Activated gamma-delta T cell treated with Interleukin-2 at 50 U/mL for 16 hours (primary cell): ENCODE results near the gene MDK.

ENCODE experiments used
- DNase-seq: peaks from one replicate; pipeline ENCODE4 v3.0.0-alpha.2; 2020

The MDK gene, protein sequence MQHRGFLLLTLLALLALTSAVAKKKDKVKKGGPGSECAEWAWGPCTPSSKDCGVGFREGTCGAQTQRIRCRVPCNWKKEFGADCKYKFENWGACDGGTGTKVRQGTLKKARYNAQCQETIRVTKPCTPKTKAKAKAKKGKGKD

DNA sequence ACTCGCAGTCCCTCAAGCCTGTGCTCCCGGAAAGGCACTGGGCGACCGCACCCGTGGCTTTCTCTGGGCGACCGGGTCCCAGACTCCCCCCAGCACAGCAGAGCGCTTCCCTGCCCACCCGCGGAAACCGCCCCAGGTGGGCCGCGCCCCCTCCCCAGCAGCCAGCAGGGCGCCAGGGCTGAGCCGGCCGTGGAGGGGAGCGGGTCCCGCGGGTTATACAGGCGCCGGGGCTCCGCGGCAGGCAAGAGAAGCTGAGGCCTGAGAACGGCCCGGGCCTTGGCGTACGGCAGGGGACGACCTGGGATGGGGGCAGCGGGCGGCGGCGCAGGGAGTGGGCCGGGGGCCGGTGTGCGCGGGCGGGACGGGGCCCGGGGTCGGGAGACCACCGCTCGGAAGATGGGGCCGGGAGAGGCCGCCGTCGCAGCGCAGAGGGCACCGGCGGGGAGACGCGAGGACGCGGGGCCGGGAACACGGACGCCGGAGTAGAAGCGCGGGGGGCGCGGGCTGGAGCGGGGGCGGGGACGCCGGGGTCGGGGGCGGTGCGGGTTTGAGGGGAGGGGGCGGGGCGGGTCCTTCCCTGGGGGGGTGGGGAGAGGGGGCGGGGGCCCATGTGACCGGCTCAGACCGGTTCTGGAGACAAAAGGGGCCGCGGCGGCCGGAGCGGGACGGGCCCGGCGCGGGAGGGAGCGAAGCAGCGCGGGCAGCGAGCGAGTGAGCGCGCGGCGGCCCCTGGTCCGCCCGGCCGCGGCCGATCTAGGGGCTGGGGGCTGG is at the start of gene MDK:
MDK (plus strand) TSS at position 622 of the 771 bp plus-strand sequence. CDS start 389 bp downstream, outside the sequence.
- DNase-seq = no peak

DNA sequence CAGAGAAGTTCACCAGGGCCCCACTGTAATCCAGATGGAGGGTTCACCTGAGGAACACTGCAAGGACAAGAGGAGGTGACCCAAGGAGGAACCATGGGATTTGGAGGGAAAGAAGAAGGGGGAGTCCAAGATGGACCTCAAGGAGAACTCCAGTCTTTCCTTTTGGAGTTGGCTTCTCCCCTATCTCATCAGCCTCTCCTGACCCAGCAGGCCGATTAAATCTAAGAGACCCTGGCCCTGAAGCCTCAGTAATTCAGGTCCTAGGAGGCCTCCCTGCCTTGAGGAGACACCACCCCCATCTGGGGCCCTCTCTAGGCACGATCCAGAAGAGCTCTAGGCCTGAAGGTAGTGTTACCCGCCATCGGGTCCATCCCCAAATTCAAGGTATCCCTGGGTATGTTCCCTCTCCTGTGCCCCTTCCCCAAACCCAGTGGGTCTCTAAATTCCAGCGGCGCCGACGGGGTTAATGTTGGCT is 49.3 kb upstream of the MDK start:
- no peak for DNase-seq

DNA sequence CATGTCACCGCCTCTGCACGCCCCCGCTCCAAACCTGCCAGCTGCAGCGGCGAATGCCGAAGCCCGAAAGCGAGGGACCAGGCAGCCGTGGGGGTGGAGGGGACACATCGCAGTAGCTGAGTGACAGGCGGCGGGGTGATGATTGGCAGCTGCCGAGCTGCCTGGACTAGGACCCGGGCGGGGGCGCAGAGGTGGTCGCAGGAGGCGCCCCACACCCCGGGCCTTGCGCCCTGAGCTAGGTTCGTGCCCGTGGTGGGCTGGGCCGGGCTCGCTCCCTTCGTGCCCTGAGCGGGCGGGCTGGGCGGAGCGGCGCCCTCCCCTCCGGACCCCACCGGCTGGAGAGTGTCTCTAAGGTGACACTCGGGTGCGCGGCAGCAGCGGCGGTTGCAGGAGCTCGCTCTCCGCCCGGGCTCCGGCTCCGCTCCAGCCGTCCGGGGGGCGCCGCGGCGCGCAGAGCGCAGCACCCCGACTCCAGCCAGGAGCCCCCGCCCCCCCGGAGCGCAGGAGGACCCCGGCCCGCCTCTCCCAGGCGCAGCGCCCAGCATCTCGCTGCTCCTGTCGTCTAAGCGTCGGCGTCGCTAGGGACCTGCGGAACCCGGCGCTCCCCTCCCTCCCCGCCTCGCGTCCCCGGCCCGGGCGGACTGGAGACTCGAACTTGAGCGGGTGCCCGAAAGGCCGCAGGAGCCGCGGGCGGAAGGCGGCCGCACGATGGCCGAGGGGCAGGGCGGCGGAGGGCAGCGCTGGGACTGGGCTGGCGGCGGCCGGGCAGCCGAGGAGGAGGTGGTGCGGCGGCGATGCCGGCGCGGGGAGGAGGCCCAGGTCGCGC is 48.7 kb upstream of the MDK start:
- peak; percentile 23 for DNase-seq

DNA sequence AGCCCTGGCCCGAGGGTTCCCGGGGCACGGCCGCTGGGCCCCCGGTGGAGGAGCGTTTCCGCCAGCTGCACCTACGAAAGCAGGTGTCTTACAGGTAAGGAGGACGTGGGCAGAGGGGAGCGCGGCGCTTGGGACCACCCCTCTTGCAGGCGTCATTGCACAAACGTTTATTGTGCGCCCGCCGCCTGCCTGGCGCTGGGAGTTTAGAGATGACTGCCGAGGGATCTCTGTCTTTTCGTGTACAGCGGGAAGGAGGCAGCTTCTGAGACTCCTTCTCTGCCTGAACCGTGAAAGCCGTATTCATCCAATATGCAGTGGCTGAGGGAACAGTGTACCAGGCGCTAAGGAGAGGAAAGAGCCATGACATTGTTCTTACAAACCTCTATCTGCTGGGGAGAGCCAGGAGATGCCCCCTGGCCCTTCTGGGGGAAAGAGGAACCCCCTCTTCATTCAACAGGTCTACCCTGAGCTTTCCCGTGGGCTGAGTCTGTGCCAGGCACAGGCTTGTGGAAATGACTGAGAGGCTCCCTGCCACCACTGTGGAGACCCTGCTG is 48.0 kb upstream of the MDK start:
- no peak for DNase-seq

DNA sequence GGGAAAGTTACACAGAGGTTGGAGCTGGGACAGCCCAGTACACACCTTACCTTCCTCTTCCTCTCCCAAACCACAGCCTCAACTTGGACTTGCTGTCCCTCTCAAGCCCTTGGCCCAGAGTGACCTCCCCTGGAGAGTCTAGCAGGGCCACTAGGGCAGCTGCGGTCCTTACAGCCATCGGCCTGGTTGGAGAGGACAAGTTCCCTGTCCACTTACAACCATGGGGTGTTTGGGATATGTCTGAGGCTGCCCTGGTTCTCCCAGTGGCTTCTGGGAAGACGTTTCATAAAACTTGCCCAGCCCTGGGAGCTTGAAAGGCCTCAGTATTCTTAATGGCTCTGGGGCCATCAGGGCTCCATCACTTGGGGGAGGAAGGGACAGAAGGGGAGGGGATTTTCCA is 47.3 kb upstream of the MDK start:
- DNase-seq = no peak

DNA sequence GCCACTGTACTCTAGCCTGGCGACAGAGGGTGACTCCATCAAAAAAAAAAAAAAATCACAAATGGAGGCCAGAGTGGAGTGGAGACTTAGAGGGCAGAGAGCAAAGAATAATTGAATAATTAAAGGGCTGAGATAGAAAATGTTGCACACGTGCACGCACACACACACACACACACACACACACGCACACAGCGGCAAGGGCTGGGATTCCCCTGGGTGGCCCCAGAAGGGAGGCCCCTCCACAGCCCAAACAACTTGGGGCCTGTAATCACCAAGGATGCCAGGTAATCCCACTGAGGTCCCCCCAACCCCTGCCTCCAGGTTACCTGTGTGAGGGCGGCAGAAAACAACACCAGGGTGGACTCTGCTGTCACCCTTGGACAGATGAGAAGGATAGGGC is 46.2 kb upstream of the MDK start:
- DNase-seq = no peak

DNA sequence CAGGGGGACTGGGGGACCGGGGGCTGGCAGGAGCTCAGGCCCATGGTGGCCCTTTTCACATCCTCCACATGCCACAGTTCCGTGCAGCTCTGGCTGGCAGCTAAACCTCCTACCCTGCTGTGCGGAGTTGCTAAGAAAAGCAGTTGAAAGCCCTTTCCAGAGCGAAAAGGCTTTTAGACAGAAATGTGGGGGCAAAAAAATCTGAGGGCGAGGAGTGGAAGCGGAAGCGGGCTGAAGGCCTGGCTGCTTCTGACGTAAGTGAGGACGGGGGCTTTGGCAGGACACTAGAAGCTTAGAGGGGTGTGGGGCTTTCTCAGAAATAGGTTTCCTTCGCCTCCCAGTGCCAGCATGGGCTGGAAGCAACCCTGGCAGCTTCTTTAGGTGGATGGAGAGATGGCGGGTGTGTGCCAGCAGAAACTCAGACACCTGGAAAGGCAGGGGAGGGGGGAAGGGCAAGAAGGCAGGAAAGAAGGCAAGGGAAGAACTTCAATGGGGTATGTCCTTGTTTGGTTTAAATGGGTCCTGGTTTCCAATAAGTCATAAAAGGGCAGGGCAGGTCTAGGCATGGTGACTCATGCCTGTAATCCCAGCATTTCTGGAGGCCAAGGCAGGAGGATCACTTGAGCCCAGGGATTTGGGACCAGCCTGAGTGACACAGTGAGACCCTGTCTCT is 45.4 kb upstream of the MDK start:
- DNase-seq = no peak

DNA sequence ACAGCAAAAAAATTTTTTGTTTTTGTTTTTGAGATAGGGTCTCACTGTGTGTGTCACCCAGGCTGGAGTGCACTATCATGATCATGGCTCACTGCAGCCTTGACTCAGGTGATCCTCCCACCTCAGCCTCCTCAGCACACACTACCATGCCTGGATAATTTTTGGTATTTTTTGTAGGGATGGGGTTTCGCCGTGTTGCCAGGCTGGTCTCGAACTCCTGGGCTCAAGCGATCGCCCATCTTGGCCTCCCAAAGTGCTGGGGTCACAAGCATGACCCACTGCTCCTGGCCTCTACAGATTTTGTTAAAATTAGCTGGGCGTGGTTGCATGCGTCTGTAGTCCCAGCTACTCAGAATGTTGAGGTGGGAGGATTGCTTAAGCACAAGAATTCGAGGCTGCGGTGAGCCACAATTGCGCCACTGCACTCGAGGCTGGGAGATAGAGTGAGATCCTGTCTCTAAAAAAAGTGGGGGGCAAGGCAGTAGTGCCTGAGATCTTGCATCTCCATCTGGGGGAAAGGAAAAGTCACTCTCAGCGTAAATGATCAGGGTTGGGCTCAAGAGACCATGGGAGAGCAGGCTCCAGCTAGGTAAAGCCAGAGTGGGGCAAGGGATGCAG is 44.8 kb upstream of the MDK start:
- DNase-seq = no peak

DNA sequence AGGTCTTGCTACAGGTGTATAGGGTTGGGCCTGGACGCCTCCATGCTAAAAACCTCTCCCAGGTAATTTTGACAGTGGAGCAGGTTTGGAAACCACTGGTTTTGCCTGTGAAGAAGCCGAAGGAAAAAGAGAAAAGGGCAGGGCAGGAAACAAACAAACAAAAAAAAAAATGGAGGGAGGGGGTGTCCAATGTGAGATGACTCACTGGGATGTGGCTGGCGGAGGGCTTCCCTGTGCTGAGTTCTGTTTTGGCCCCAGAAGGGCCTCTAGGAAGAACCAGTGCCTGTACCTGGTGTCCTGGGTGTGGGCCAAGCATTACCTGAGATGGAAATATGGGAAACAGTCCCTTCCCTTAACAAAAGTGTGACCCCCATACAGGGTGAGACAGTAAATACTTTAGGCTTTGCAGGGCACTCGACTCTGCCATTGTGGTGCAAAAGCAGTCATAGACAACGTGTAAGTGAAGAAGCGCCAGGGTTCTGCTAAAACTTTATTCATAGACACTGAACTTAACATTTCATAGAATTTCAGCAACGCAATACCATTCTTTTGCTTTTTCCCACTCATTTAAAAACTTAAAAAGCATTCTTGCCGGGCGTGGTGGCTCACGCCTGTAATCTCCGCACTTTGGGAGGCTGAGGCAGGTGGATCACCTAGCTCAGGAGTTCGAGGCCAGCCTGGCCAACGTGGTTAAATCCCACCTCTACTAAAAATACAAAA is 43.7 kb upstream of the MDK start:
- DNase-seq = no peak

DNA sequence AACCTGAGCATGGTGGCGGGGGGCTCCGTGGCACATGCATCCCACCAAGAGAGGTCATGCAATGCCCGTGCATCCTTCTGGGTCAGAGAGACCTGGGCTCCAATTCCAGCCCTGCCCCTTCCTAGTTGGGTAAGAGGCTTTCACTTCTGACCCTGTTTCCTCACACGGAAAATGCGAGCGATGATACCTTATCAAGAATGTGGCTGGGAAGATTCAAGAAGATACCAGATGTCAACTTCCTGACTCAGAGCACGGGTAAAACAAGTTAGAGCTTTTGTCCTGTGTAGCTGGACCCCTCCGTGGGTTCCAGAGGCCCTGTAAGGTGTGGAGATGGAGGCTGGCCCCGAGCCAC is 42.9 kb upstream of the MDK start:
- no peak for DNase-seq

DNA sequence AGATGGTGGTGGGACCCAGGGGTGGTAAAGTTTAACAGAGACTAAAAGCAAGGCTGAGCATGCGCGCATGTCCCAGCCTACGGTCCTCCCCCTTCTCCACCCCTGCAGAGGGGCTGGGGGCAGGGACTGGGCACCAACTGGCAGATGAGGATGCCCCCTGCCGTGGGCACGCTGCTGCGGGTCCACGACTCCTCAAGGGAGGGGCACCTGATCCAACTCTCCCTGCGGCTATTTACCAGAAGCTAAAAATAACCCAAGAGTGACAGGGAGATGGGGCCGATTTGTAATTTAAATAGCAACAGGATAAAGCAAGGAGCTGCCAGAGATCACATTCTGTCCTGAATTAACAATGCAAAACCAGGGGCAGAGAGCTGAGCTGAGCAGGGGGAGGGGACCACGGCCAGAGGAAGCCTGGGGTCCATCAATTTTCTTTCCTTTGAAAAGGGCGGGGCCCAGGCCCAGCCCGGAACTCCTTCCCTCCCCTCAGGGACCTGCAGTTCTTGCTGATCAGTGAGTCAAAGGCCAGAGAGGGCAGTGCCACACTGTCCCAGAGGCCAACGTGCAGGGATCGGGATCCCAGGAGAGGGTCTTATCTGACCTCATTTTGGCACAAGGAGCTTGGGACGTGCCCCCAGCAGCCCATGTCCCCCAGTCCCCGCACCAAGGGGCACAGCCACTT is 42.3 kb upstream of the MDK start:
- no peak for DNase-seq

DNA sequence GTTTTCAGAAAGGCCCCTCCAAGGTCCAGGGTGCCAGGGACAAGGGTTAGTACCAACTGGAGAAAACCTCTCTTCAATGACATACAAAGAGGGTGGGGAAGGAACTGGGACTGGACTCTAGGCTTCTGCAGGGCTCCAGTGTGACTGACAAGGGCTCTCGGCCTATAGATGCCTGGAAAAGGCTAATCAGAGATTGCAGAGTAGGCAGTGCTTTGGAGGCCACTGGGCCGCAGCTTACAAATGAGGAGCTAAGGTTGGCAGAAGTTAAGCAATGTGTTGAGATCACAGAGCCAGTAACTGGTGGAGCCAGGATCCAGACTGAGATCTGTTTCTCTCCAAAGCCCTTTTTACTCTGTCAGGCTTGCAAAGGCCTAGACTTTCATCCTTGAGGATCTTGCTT is 41.7 kb upstream of the MDK start:
- DNase-seq = no peak

DNA sequence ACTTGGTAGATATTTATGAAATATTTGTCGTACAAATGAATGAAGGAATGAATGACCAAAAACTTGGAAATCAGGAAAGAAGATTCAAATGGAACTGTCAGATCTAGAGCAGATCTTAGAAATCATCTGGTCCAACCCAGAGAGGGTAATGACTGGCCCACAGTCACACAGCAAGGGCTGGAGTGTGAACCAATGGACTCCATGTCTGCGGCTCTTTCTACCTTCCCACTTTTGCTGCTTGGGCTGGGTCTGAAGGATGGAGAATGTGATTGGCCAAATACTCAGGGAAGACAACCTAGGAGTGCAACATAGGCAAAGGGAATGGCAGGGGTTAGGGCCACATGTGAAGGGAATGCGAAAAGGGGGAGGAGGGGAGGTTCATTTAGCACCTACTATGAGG is 40.0 kb upstream of the MDK start:
- DNase-seq = no peak

DNA sequence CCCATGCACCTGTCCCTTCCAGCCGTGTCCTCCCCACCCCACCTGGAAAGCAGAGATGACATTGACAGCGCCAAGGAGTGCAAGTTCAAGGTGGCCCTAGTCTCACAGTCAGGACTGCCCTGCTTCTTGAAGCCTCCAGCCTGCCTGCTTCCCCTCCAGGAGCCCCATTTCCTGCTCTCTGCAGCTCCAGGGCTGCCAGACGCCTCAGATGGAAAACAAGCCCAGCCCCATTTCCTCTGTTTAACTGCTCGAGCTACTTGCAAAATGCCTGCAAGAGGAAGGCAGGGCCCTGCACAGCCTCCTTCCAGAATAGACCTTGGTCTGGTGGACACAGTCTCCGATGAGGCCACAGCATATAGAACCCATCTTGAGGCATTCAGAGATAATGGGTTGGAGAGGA is 39.2 kb upstream of the MDK start:
- DNase-seq = no peak

DNA sequence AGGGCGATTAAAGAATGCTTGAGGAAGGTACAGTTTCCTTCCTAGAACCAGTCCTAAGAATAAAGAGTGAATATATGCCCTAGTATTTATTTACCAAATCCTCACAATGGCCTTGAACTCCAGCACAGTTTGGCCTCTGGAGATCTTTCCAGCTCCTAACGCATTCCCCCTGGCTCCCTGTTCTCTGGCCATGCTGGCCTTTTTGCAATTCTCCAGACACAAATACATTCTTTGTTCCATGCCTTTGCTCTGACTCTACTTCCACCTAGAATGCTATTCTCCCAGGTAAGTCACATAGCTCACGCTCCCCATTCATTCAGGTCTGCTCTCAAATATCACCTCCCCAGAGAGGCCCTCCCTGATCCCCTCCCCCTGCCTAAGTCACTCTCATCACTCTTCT is 37.9 kb upstream of the MDK start:
- no peak for DNase-seq

DNA sequence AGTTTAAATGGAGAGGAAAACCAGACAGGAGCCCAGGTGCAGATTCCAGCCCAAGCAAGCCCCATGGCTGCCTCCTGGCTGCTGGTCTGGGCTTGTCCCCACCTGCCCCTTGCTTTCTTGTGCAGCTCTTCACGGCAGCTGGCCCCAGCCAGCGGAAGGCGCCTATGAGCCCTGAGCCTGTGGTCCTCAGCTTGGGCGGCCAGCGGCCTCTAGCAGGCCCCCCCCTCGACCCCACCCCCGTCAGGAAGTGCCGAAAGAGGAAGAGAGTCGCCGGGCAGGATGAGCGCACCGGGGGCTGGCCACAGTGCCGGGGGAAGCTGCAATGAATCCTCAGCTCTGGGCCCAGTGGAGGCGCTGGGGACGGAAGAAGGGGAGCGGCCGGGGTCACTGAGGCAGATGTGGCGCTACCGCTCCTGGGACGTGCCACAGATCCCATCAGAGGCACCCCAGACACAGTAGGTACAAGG is 36.3 kb upstream of the MDK start:
- no peak for DNase-seq

DNA sequence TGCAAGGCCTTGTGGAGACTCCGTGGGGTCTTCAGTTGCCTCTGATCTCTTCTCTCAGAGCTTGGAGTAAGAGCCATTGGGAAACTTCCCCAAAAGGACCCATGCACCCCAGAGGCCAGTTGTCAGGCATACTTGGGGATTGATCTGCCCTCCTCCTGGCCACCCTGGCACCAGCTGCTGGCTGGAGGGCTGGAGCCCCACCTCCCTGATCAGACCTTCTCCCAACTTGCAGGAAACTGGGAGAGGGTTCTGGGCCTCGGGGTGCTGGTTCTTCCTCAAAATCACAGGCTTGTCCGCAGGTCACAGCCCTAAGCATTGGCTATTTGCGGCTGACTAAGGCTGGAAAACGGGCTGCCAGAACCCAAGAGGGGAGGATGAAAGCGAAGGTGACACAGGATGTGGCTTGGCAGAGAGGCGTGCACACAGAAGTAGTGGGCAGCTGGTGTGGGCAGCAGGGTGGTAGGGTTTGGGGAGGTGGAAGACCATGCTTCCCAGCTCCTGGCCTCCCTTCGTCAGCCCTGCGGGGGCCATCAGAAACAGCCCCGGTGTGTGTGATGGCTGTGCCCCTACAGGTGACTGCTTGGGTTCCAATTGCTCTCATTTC is 35.5 kb upstream of the MDK start:
- DNase-seq = no peak

DNA sequence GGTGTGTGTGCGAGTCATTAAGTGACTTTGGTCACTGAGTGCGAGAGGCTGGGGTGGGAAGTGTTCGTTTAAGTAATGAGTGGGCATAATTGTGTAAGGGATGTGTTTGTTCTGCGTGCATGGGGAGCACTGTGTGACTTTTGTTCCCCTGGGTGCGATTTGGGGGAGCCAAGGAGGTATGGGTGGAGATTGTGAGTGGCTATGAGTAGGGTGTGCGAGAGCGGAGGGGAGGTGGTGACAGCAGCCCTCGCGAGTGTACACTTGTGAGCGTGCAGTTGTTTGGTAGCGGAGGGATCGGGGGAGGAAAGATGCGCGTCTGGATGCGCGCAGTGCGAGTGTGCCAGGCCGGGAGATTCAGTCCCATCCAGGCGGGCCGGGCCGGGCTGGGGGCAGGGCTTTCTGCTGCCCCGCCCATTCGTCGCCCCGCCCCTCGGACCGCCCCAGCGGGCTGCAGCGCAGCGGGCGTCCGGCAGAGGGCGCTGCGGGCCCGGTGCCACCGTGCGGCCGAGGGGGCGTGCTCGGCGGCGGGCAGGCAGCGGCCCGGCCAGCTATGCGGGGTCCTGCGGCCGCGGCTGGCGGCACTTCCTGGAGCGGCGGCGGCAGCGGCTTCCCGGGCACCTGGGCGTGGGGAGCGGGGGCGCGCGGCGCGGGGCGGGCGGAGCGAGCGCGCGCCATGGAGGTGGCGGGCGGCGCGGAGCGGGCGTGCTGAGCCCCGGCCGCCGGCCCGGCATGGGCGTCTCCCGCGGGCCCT is 34.4 kb upstream of the MDK start, which contains the start of gene DGKZ:
DGKZ (plus strand) TSS at position 578 of the 751 bp plus-strand sequence. CDS start 197 bp downstream, outside the sequence.
- peak; percentile 87 for DNase-seq

DNA sequence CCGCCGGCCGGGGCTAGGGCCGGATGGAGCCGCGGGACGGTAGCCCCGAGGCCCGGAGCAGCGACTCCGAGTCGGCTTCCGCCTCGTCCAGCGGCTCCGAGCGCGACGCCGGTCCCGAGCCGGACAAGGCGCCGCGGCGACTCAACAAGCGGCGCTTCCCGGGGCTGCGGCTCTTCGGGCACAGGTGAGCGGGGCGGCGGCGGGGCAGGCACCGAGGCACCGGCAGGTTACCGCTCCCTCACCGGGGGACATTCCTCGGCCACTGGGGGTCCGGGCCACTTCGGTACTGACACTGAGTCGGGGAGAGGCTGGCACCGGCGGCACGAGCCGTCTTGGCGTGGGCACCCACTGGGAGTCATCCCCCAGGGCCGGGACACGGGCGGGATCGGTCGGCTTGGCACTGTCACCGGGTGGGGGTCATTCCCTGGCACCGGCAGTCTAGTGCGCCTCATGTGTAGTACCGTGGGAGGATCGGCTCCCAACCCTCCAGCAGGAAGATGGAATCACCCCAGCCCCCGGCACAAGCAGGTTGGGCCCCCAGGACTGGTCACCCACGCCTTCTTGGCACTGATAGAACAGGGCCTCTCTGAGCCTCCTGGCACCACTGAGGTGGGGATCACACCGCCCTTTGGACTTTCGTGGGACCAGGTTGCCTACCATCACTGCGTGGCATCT is 33.7 kb upstream of the MDK start:
- no peak for DNase-seq
